ENCODE results near the gene SLF2. TPM values are rescaled to one million over a fixed set of nuclear protein-coding genes. Genes with fewer than 3 reads are reported as not detected.

Gene SLF2, protein sequence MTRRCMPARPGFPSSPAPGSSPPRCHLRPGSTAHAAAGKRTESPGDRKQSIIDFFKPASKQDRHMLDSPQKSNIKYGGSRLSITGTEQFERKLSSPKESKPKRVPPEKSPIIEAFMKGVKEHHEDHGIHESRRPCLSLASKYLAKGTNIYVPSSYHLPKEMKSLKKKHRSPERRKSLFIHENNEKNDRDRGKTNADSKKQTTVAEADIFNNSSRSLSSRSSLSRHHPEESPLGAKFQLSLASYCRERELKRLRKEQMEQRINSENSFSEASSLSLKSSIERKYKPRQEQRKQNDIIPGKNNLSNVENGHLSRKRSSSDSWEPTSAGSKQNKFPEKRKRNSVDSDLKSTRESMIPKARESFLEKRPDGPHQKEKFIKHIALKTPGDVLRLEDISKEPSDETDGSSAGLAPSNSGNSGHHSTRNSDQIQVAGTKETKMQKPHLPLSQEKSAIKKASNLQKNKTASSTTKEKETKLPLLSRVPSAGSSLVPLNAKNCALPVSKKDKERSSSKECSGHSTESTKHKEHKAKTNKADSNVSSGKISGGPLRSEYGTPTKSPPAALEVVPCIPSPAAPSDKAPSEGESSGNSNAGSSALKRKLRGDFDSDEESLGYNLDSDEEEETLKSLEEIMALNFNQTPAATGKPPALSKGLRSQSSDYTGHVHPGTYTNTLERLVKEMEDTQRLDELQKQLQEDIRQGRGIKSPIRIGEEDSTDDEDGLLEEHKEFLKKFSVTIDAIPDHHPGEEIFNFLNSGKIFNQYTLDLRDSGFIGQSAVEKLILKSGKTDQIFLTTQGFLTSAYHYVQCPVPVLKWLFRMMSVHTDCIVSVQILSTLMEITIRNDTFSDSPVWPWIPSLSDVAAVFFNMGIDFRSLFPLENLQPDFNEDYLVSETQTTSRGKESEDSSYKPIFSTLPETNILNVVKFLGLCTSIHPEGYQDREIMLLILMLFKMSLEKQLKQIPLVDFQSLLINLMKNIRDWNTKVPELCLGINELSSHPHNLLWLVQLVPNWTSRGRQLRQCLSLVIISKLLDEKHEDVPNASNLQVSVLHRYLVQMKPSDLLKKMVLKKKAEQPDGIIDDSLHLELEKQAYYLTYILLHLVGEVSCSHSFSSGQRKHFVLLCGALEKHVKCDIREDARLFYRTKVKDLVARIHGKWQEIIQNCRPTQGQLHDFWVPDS
- total RNA-seq (2022; extraction: Qiagen RNA extraction): 8.2 to 9.1 TPM (median 8.9 TPM) in 5 replicates

GRCh38 chr10:100912605-100913469 is at the start of gene SLF2:
SLF2 (plus strand) TSS chr10:100912963; CDS start chr10:100913111, 148 bp downstream.

DNA sequence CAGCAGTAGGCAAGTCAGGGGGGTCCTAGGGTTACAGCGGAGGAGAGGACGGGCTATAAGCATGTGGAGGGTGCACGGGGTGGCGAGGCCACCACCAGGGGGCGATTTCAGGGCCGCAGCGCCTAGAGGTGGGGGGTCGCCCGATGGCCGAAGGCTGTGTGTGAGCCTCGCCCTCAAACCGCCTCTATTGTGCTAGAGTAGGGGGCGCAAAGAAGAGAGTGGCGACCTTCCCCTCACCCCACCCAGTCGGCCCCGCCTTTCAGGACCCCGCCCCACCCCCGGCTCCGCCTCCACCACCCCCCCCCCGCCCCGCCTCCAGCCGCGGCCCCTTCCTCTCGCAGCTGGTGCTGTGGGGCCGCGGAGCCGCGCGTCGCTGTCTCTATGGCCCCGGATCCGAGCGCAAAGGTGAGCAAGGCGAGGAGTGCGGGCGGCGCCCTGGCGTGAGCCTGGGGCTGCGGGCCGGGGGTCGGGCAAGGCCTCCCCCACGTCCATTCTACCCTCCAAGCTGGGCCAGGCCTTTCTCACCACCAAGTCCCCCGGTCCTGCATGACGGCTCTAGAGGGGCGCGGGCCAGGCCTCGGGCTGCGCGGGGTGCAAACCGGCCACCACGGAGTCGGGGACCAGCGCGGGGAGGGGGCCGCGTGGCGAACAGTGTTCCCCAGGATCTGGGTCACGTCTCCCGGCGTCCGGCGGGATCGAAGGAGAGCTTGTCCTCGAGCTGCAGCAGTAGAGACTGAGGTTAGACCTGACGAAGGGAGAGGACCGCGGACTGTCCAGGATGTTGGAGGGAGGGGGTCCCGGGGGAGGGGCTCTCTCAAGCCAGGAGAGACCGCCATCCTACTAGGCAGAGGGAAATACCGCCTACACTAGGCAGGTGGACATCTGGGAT is 56.7 kb downstream of the SLF2 start, which contains the start of gene SEMA4G:
Gene SEMA4G (plus strand): TSS at position 318 of the 889 bp plus-strand sequence. CDS start 3,409 bp downstream, outside the sequence.

GRCh38 chr10:100986952-100987684 is 74.4 kb downstream of the SLF2 start, which contains the start of the genes MRPL43 and TWNK:
MRPL43 (minus strand) TSS chr10:100987497; CDS start chr10:100987443, 54 bp downstream.
TWNK (plus strand) TSS chr10:100987543; CDS start chr10:100988211, 668 bp downstream.

GRCh38 chr10:100999742-101000126 is 87.0 kb downstream of the SLF2 start, which contains the start of gene LZTS2:
LZTS2 (plus strand) TSS chr10:100999808; CDS start chr10:101002539, 2,731 bp downstream.

Other genes with a start within 250 kb of the SLF2 start
- 0.19 to 0.26 TPM (median 0.22 TPM) in 5 replicates for gene PAX2, start 167.4 kb upstream of the SLF2 start, total RNA-seq (2022; extraction: Qiagen RNA extraction)
- gene SEMA4G, start 56.5 kb downstream of the SLF2 start, total RNA-seq (2022; extraction: Qiagen RNA extraction): 6.5 to 8.0 TPM (median 7.4 TPM) in 5 replicates
- gene MRPL43, start 74.5 kb downstream of the SLF2 start, total RNA-seq (2022; extraction: Qiagen RNA extraction): 72.7 to 102 TPM (median 95.3 TPM) in 5 replicates
- 34.6 to 41.4 TPM (median 37.0 TPM) in 5 replicates for gene TWNK, start 74.6 kb downstream of the SLF2 start, total RNA-seq (2022; extraction: Qiagen RNA extraction)
- 28.7 to 41.3 TPM (median 39.6 TPM) in 5 replicates for gene LZTS2, start 86.8 kb downstream of the SLF2 start, total RNA-seq (2022; extraction: Qiagen RNA extraction)
- 0.64 to 1.5 TPM (median 1.1 TPM) in 5 replicates for gene PDZD7, start 118.2 kb downstream of the SLF2 start, total RNA-seq (2022; extraction: Qiagen RNA extraction)
- gene SFXN3, start 118.3 kb downstream of the SLF2 start, total RNA-seq (2022; extraction: Qiagen RNA extraction): 41.6 to 48.3 TPM (median 45.5 TPM) in 5 replicates
- gene KAZALD1, start 149.0 kb downstream of the SLF2 start, total RNA-seq (2022; extraction: Qiagen RNA extraction): 2.0 to 3.4 TPM (median 3.1 TPM) in 5 replicates
- gene TLX1, start 218.3 kb downstream of the SLF2 start, total RNA-seq (2022; extraction: Qiagen RNA extraction): not detected in 5 replicates

Data from A549 treated with AZD2906 at 1 μM for 4 hours (cell line).